OCI-LY7 (cell line): ENCODE data around the gene C20orf204.

Experiments used
- EZH2phosphoT487 ChIP-seq: fragments of 200-600 bp; sonication (generic); IDR thresholded peaks from 2 replicates; pipeline ENCODE4 v1.6.1; 2018; ENCODE audit warnings: low read depth, borderline replicate concordance, mild to moderate bottlenecking, mixed run types, antibody characterized with exemption, low read length, moderate library complexity, mixed read lengths
- TF ChIP-seq, protein P1 (sequence below): fragments of 200-600 bp; sonication (generic); conservative IDR thresholded peaks from 2 replicates; pipeline ENCODE4 v1.5.1; 2014; ENCODE audit warnings: mild to moderate bottlenecking, antibody characterized with exemption, low read length, moderate library complexity, mixed read lengths

DNA sequence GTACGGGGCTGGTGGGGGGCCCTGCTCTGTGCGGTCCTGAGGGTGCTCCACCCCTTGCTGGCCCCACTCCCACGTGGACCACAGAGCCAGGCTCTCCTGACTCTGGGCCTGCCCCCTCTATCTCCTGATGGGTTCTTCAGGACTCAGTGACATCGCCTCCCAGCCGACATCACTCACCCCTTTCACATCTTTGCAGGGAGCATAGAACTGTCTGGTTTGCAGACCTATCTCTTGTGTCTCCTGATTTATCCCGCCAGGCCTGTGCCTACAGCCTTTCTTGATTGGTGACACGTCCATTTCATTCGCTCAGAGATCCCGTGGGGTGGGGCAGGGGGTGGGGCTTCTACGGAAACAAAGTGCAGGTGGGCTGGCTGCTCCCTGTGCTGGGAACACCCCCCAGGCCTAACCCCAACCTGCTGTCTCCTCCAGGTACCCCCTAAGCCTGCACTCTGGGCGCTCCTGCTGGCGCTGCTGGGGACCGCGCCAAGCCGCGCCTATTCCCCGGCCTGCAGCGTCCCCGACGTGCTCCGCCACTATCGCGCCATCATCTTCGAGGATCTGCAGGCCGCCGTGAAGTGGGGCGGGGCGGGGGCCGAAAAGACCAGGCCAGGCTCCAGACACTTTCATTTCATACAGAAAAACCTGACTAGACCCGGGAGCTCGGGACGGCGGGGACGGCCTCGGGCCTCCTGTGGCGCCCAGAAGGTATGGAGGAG lies 1.7 kb downstream of the C20orf204 start:
- TF ChIP-seq, protein P1, sequence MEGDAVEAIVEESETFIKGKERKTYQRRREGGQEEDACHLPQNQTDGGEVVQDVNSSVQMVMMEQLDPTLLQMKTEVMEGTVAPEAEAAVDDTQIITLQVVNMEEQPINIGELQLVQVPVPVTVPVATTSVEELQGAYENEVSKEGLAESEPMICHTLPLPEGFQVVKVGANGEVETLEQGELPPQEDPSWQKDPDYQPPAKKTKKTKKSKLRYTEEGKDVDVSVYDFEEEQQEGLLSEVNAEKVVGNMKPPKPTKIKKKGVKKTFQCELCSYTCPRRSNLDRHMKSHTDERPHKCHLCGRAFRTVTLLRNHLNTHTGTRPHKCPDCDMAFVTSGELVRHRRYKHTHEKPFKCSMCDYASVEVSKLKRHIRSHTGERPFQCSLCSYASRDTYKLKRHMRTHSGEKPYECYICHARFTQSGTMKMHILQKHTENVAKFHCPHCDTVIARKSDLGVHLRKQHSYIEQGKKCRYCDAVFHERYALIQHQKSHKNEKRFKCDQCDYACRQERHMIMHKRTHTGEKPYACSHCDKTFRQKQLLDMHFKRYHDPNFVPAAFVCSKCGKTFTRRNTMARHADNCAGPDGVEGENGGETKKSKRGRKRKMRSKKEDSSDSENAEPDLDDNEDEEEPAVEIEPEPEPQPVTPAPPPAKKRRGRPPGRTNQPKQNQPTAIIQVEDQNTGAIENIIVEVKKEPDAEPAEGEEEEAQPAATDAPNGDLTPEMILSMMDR: no peak
- no peak for TF ChIP-seq EZH2phosphoT487
